ENCODE data around the gene EFEMP1. TPM values are rescaled to one million over a fixed set of nuclear protein-coding genes. Genes with fewer than 3 reads are reported as not detected.

EFEMP1 gene
- total and polyA plus RNA-seq, 4 experiments from 2014 or later = not detected

DNA sequence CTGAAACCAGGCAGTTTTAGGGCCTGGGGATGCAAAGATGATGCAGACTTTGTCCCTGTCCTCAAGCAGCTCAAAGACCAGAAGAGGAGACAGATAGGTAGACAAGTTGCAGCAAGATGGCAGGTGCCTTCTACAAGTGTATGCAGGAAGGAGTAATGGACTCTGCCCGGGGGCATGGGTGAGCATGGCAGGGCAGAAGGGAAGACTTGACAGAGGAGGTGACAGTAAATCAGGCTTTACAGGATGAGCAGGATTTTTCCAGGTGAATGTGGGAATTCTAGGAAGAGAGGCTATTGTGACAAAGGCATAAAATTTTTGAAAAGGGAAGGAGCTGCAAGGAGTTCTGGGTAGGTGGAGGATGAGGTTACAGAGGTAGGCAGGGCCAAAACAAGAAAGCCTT, 4.7 kb downstream of the EFEMP1 start:
- H3K27ac Mint-ChIP-seq = no peak overlapping the region
- ChIA-PET POLR2A (ENCODE audit: partially characterized antibody) (no interaction called here), CTCF (ENCODE audit: partially characterized antibody) (no interaction called here)
- no peak overlapping the region for H3K4me3 Mint-ChIP-seq
- H3K4me1 ChIP-seq (ENCODE audit: insufficient read depth, low read length) = no peaks in the 10 kb centered on the region
- H3K27me3 ChIP-seq (ENCODE audit: insufficient read depth, low read length) = peaks cover under 1% of the 10 kb centered on the region
- H3K36me3 ChIP-seq (ENCODE audit: insufficient read depth, low read length) = no peaks in the 10 kb centered on the region
- peaks cover 0 to 2% (median 0%) of the 10 kb centered on the region in 8 donors for H3K9me3 Mint-ChIP-seq
- no peaks in the 10 kb centered on the region for H3K9me3 ChIP-seq (ENCODE audit: control insufficient read depth in 1 of 2, low read length in 2 of 2)
- peaks cover 13 to 17% of the 10 kb centered on the region in 2 donors for H3K27me3 Mint-ChIP-seq
- peaks cover 0 to 14% (median 3%) of the 10 kb centered on the region in 4 donors for H3K4me1 Mint-ChIP-seq
- no peak overlapping the region for H3K4me3 ChIP-seq (ENCODE audit: low read length in 2 of 2)
- no peaks in the 10 kb centered on the region for H3K36me3 Mint-ChIP-seq
- no peak for DNase-seq
- H3K27ac ChIP-seq (ENCODE audit: low read depth, low read length) = no peak overlapping the region
- intact Hi-C loops (cut with micrococcal nuclease) = no loop called here

DNA sequence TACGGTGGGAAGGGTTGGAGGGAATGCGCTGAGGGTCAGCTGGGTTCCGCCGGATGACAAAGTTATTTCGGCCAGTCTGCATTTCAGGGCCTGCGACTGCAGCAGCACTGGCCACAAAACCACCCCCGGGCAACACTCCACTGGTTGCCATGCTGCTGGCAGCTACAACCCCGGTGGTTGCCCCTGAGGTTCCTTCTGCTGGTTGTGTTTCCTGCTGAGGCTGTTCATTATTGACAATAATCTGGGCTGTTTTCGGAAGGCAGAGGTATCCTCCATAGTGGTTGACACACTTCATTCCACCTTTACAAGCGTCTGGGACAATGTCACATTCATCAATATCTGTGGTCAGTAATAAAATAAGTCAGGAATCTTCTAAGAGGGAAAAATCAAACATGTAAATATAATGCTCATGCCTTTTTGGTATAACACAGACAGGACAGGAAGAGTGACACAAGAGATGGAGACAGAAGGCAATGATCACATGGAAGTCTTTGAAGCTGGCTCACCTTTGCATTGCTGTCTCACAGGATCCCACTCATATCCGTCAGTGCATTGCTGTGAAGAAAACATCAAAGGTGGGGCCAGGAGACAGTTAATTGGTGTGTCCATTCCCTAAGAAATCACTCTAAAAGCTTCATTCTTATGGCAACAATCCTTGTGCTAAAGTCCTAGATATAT, 5.7 kb downstream of the EFEMP1 start:
- Histone ChIP-seq H3K27me3 (ENCODE audit: insufficient read depth, low read length) (no peaks in the 10 kb centered on the region), H3K36me3 (ENCODE audit: insufficient read depth, low read length) (no peaks in the 10 kb centered on the region), H3K4me3 (ENCODE audit: low read length in 2 of 2) (no peak overlapping the region), H3K4me1 (ENCODE audit: insufficient read depth, low read length) (no peaks in the 10 kb centered on the region), H3K9me3 (ENCODE audit: control insufficient read depth in 1 of 2, low read length in 2 of 2) (no peaks in the 10 kb centered on the region), H3K27ac (ENCODE audit: low read depth, low read length) (no peak overlapping the region)
- no peak overlapping the region for H3K4me3 Mint-ChIP-seq
- ChIA-PET CTCF (ENCODE audit: partially characterized antibody) (no interaction called here), POLR2A (ENCODE audit: partially characterized antibody) (no interaction called here)
- no peak overlapping the region for H3K27ac Mint-ChIP-seq
- intact Hi-C loops (cut with micrococcal nuclease) = no loop called here
- peaks cover 0 to 2% (median 0%) of the 10 kb centered on the region in 8 donors for H3K9me3 Mint-ChIP-seq
- H3K27me3 Mint-ChIP-seq = peaks cover 11% of the 10 kb centered on the region in 2 donors
- DNase-seq = no peak
- H3K4me1 Mint-ChIP-seq = peaks cover 0 to 8% (median 1%) of the 10 kb centered on the region in 4 donors
- no peaks in the 10 kb centered on the region for H3K36me3 Mint-ChIP-seq

DNA sequence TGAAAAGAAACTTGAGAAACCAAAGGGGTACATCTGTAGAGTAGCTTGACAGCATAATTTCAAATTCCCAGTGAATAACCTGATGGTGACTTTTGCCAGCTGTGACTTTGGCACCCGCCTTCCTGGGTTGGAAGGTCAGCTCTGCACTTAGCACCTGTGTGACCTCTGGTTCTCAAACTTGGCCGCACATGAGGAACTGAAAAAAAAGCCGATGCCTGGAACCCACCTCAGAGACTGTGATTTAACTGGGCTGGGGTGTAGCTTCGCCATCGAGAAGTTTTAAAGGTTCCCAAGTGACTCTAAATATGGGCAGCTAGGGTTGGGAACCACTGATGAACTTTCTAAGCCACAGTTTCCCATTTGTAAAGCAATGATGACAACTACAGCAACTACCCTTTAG, 6.5 kb downstream of the EFEMP1 start:
- no peaks in the 10 kb centered on the region for H3K36me3 ChIP-seq (ENCODE audit: insufficient read depth, low read length)
- Mint-ChIP-seq H3K4me3 (no peak overlapping the region), H3K27me3 (peaks cover 5 to 7% of the 10 kb centered on the region in 2 donors), H3K27ac (no peak overlapping the region), H3K4me1 (peaks cover 0 to under 1% (median 0%) of the 10 kb centered on the region in 4 donors), H3K9me3 (peaks cover 0 to 2% (median 0%) of the 10 kb centered on the region in 8 donors), H3K36me3 (no peaks in the 10 kb centered on the region)
- POLR2A ChIA-PET (ENCODE audit: partially characterized antibody) = no interaction called here
- no peaks in the 10 kb centered on the region for H3K4me1 ChIP-seq (ENCODE audit: insufficient read depth, low read length)
- no peak overlapping the region for H3K27ac ChIP-seq (ENCODE audit: low read depth, low read length)
- no peak for DNase-seq
- intact Hi-C loops (cut with micrococcal nuclease) = no loop called here
- no peaks in the 10 kb centered on the region for H3K9me3 ChIP-seq (ENCODE audit: control insufficient read depth in 1 of 2, low read length in 2 of 2)
- no peaks in the 10 kb centered on the region for H3K27me3 ChIP-seq (ENCODE audit: insufficient read depth, low read length)
- CTCF ChIA-PET (ENCODE audit: partially characterized antibody) = no interaction called here
- H3K4me3 ChIP-seq (ENCODE audit: low read length in 2 of 2) = no peak overlapping the region

DNA sequence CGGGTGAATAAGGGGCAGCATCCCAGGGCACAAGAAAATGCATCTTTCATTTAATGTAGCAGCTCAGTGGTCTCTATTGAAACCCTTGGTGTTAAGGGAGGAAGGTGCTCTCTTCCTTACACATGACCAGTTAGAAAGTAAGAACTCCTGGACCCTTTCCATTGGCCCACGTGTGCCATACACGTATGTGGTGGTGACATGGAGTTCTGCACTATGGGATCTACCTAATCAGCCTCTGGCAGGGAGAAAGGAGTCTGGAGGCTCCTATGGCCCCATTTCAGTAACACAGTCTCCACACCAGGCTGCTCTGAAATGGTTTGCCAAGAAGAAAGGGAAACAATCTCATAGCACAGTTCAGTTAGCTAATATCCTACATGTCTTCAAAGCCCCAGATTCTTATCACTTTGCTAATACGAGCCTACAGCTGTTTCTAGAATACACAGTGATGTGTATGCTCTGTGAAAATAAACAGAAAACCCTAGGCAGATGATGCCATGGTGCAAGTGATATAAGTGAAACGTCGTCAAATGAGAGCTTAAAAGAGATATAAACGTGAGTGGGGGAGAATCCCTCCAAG, 7.0 kb downstream of the EFEMP1 start:
- Histone ChIP-seq H3K27me3 (ENCODE audit: insufficient read depth, low read length) (no peaks in the 10 kb centered on the region), H3K36me3 (ENCODE audit: insufficient read depth, low read length) (no peaks in the 10 kb centered on the region), H3K27ac (ENCODE audit: low read depth, low read length) (no peak overlapping the region), H3K9me3 (ENCODE audit: control insufficient read depth in 1 of 2, low read length in 2 of 2) (no peaks in the 10 kb centered on the region), H3K4me1 (ENCODE audit: insufficient read depth, low read length) (no peaks in the 10 kb centered on the region), H3K4me3 (ENCODE audit: low read length in 2 of 2) (no peak overlapping the region)
- H3K9me3 Mint-ChIP-seq = peaks cover 0 to 2% (median 0%) of the 10 kb centered on the region in 8 donors
- no peak for DNase-seq
- intact Hi-C loops (cut with micrococcal nuclease) = no loop called here
- peaks cover 1 to 4% of the 10 kb centered on the region in 2 donors for H3K27me3 Mint-ChIP-seq
- H3K36me3 Mint-ChIP-seq = no peaks in the 10 kb centered on the region
- no peaks in the 10 kb centered on the region for H3K4me1 Mint-ChIP-seq
- ChIA-PET POLR2A (ENCODE audit: partially characterized antibody) (no interaction called here), CTCF (ENCODE audit: partially characterized antibody) (no interaction called here)
- no peak overlapping the region for H3K27ac Mint-ChIP-seq
- no peak overlapping the region for H3K4me3 Mint-ChIP-seq

DNA sequence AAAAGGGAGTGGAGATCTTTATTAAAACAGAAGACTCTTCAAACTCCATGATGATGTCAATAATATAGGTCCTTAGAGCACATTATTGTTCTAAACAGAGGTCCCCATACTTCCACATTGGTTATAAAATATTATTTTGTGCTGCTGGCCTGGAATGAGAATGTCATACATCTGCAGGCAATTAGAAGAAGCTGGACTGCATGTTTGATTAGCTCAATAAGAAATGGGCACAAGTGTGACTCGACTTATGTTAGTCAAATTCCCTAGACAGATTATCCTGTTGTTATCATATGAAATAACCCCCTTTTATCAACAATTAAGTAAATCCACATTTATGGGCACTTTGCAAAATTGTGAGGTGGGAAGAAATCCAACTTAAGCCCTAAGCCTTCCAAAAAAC, 8.8 kb downstream of the EFEMP1 start:
- Mint-ChIP-seq H3K9me3 (peaks cover 0 to 2% (median 0%) of the 10 kb centered on the region in 8 donors), H3K27me3 (peaks cover 0 to 1% of the 10 kb centered on the region in 2 donors), H3K4me1 (no peaks in the 10 kb centered on the region), H3K36me3 (no peaks in the 10 kb centered on the region), H3K4me3 (no peak overlapping the region), H3K27ac (no peak overlapping the region)
- Histone ChIP-seq H3K27me3 (ENCODE audit: insufficient read depth, low read length) (no peaks in the 10 kb centered on the region), H3K9me3 (ENCODE audit: control insufficient read depth in 1 of 2, low read length in 2 of 2) (no peaks in the 10 kb centered on the region), H3K4me3 (ENCODE audit: low read length in 2 of 2) (no peak overlapping the region), H3K27ac (ENCODE audit: low read depth, low read length) (no peak overlapping the region), H3K36me3 (ENCODE audit: insufficient read depth, low read length) (no peaks in the 10 kb centered on the region), H3K4me1 (ENCODE audit: insufficient read depth, low read length) (no peaks in the 10 kb centered on the region)
- CTCF ChIA-PET (ENCODE audit: partially characterized antibody) = no interaction called here
- POLR2A ChIA-PET (ENCODE audit: partially characterized antibody) = no interaction called here
- intact Hi-C loops (cut with micrococcal nuclease) = no loop called here
- no peak for DNase-seq

DNA sequence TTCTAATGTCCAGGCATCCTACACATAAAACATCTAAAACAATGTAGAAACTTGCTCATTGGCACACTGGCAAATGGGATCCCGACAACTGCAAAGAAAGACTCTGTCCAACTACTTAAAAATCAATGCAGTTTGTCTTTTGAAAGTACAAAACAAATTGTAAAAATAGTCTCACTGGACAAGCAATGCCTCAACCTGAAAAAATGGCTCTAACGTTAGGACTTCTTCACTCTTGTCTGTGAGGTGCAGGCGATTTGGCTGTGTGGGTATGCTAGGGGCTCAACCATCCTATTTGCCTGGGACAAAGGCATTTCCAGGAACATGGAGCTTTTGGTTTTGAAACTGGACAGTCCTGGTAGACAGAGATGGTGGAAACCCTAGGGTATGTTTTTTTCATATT, 10.7 kb downstream of the EFEMP1 start:
- no peaks in the 10 kb centered on the region for H3K27me3 ChIP-seq (ENCODE audit: insufficient read depth, low read length)

DNA sequence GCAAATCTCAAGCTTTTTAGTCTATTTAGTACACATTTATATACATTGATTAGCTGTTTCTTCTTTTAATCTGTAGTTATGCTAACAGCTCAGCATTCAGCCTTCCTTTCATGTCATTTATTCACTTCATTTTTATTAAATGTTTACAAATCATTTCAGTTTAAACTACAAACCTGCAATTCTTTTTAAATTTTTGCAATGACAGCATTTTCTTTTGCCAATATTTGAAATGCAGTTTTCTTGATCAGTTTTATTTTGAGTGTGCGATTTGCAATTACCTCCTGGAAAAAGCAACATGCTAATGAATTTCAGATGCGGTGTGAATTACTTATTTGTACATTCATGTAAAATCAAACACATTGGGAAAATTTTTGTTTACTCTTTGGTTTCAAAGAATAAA, 13.5 kb downstream of the EFEMP1 start:
- Mint-ChIP-seq H3K4me1 (no peaks in the 10 kb centered on the region), H3K27ac (no peak overlapping the region), H3K27me3 (peaks cover 0 to 1% of the 10 kb centered on the region in 2 donors), H3K36me3 (no peaks in the 10 kb centered on the region), H3K9me3 (no peaks in the 10 kb centered on the region), H3K4me3 (no peak overlapping the region)
- CTCF ChIA-PET (ENCODE audit: partially characterized antibody) = no interaction called here
- POLR2A ChIA-PET (ENCODE audit: partially characterized antibody) = no interaction called here
- intact Hi-C loops (cut with micrococcal nuclease) = no loop called here
- H3K4me3 ChIP-seq (ENCODE audit: low read length in 2 of 2) = no peak overlapping the region
- no peaks in the 10 kb centered on the region for H3K4me1 ChIP-seq (ENCODE audit: insufficient read depth, low read length)
- H3K27ac ChIP-seq (ENCODE audit: low read depth, low read length) = no peak overlapping the region
- H3K27me3 ChIP-seq (ENCODE audit: insufficient read depth, low read length) = no peaks in the 10 kb centered on the region
- H3K9me3 ChIP-seq (ENCODE audit: control insufficient read depth in 1 of 2, low read length in 2 of 2) = no peaks in the 10 kb centered on the region
- no peaks in the 10 kb centered on the region for H3K36me3 ChIP-seq (ENCODE audit: insufficient read depth, low read length)
- no peak for DNase-seq

More for the DNA sequence above, 10.7 kb downstream of the EFEMP1 start:
- no peak for DNase-seq
- peaks cover 0 to 2% (median 0%) of the 10 kb centered on the region in 8 donors for H3K9me3 Mint-ChIP-seq
- CTCF ChIA-PET (ENCODE audit: partially characterized antibody) = no interaction called here
- peaks cover 0 to 1% of the 10 kb centered on the region in 2 donors for H3K27me3 Mint-ChIP-seq
- no peak overlapping the region for H3K27ac Mint-ChIP-seq
- POLR2A ChIA-PET (ENCODE audit: partially characterized antibody) = no interaction called here
- Histone ChIP-seq H3K9me3 (ENCODE audit: control insufficient read depth in 1 of 2, low read length in 2 of 2) (no peaks in the 10 kb centered on the region), H3K4me1 (ENCODE audit: insufficient read depth, low read length) (no peaks in the 10 kb centered on the region), H3K4me3 (ENCODE audit: low read length in 2 of 2) (no peak overlapping the region), H3K36me3 (ENCODE audit: insufficient read depth, low read length) (no peaks in the 10 kb centered on the region), H3K27ac (ENCODE audit: low read depth, low read length) (no peak overlapping the region)
- intact Hi-C loops (cut with micrococcal nuclease) = no loop called here
- H3K36me3 Mint-ChIP-seq = no peaks in the 10 kb centered on the region
- no peak overlapping the region for H3K4me3 Mint-ChIP-seq
- no peaks in the 10 kb centered on the region for H3K4me1 Mint-ChIP-seq

Data from CD4-positive, alpha-beta memory T cell (primary cell).